Bronchial epithelial cell (primary cell): ENCODE data around the gene ZNF70. TPM values are rescaled to one million over a fixed set of nuclear protein-coding genes. Genes with fewer than 3 reads are reported as not detected.

Experiments used
- DNase-seq: peaks from one replicate; pipeline ENCODE4 v3.0.0-alpha.2; 2010; ENCODE audit warnings: low read depth
- FAIRE-seq: peaks from 2 replicates; lab custom pipeline; 2011; peaks lifted over from hg19 to GRCh38; lab: Jason Lieb, UNC
- H3K27me3 ChIP-seq: 2 replicates; pipeline ENCODE4 v1.5.1; 2011; ENCODE audit warnings: low read length; ENCODE audit not compliant: control insufficient read depth, insufficient read depth
- H3K36me3 ChIP-seq: 2 replicates; pipeline ENCODE4 v1.5.1; 2011; ENCODE audit warnings: low read length; ENCODE audit not compliant: control insufficient read depth, insufficient read depth
- H3K4me3 ChIP-seq: 2 replicates; pipeline ENCODE4 v1.5.1; 2011; ENCODE audit warnings: mild to moderate bottlenecking, low read depth, low read length, control low read depth
- CTCF ChIP-seq: IDR thresholded peaks from 2 replicates; pipeline ENCODE4 v1.5.1; 2011; ENCODE audit warnings: mild to moderate bottlenecking, moderate library complexity, low read length, control low read depth, inconsistent platforms; ENCODE audit not compliant: insufficient read depth, severe bottlenecking
- total RNA-seq: library from RNA; depleted of rRNA; stranded (reverse); fragments of >200 nt; gene quantifications from 2 replicates; pipeline ENCODE4 v1.2.1, GENCODE V29; 2014

The ZNF70 gene
- total RNA-seq, 1 donor from 2014 or later: 1.3 TPM

- peaks cover 9% of the 10 kb centered on the region for H3K27me3 ChIP-seq
- no peak for DNase-seq
- TF ChIP-seq CTCF: no peak
- no peak overlapping the region for H3K4me3 ChIP-seq
- FAIRE-seq: no peak
- no peaks in the 10 kb centered on the region for H3K36me3 ChIP-seq
Observed at GRCh38 chr22:23773483-23774113, 22.7 kb upstream of the ZNF70 start.

GRCh38 chr22:23772649-23773473 lies 21.9 kb upstream of the ZNF70 start, which contains the start of gene MMP11:
Gene MMP11, plus strand, starts transcription at chr22:23772849. Its CDS starts 22 bp downstream, at chr22:23772871.
- Histone ChIP-seq H3K27me3 (peaks cover 9% of the 10 kb centered on the region), H3K4me3 (peak within 1 kb of the TSS; percentile 21), H3K36me3 (no peaks in the 10 kb centered on the region)
- no peak for TF ChIP-seq CTCF
- DNase-seq: no peak
- FAIRE-seq: no peak

GRCh38 chr22:23772315-23772648 lies 21.4 kb upstream of the ZNF70 start:
- Histone ChIP-seq H3K36me3 (no peaks in the 10 kb centered on the region), H3K27me3 (peaks cover 9% of the 10 kb centered on the region), H3K4me3 (peak overlapping the region; percentile 21)
- no peak for FAIRE-seq
- no peak for DNase-seq
- TF ChIP-seq CTCF: no peak

GRCh38 chr22:23769321-23769965 lies 18.5 kb upstream of the ZNF70 start:
- H3K27me3 ChIP-seq: peaks cover 7% of the 10 kb centered on the region
- no peak for TF ChIP-seq CTCF
- H3K4me3 ChIP-seq: no peak overlapping the region
- DNase-seq (no peak), FAIRE-seq (no peak)
- no peaks in the 10 kb centered on the region for H3K36me3 ChIP-seq

- Histone ChIP-seq H3K27me3 (no peaks in the 10 kb centered on the region), H3K36me3 (no peaks in the 10 kb centered on the region), H3K4me3 (peak within 1 kb of the TSS; percentile 83)
- FAIRE-seq (no peak), DNase-seq (peak; percentile 19)
- peak; percentile 83 for TF ChIP-seq CTCF
Observed at GRCh38 chr22:23767673-23768548, 17.0 kb upstream of the ZNF70 start, which contains the start of gene CHCHD10. Gene CHCHD10, minus strand, starts transcription at chr22:23767972. Its CDS starts 98 bp downstream, at chr22:23767874.
